PFSK-1 (cell line): Measurements from ENCODE around the gene FGFR4.

Experiments
- FOXP2 ChIP-seq: optimal IDR thresholded peaks from 2 replicates; pipeline ENCODE3; 2011; ENCODE audit warnings: borderline replicate concordance, control low read depth, inconsistent platforms; ENCODE audit not compliant: insufficient read depth; ENCODE audit errors: extremely low read length, extremely low read depth
- POLR2AphosphoS5 ChIP-seq: IDR thresholded peaks from 2 replicates; pipeline ENCODE4 v1.6.1; 2012; ENCODE audit warnings: low read depth, mild to moderate bottlenecking, control low read depth, low read length, moderate library complexity
- SIN3A ChIP-seq: IDR thresholded peaks from 2 replicates; pipeline ENCODE4 v1.6.1; 2012; ENCODE audit warnings: mild to moderate bottlenecking, low read length, moderate library complexity, borderline replicate concordance; ENCODE audit not compliant: insufficient read depth
- TAF1 ChIP-seq: IDR thresholded peaks from 2 replicates; pipeline ENCODE4 v1.6.1; 2012; ENCODE audit warnings: low read length, control low read depth, borderline replicate concordance; ENCODE audit not compliant: insufficient read depth
- TF ChIP-seq, protein P1 (sequence below), 2 experiments: IDR thresholded peaks; 2 replicates each; pipeline versions ENCODE4 v1.6.1 to v1.8.0; 2011 to 2012; ENCODE audit warnings: low read depth in 2 of 2, low read length in 2 of 2, control low read depth in 1 of 2, inconsistent platforms in 1 of 2, mild to moderate bottlenecking in 1 of 2, moderate library complexity in 1 of 2; ENCODE audit not compliant: insufficient read depth in 1 of 2

The FGFR4 gene

DNA sequence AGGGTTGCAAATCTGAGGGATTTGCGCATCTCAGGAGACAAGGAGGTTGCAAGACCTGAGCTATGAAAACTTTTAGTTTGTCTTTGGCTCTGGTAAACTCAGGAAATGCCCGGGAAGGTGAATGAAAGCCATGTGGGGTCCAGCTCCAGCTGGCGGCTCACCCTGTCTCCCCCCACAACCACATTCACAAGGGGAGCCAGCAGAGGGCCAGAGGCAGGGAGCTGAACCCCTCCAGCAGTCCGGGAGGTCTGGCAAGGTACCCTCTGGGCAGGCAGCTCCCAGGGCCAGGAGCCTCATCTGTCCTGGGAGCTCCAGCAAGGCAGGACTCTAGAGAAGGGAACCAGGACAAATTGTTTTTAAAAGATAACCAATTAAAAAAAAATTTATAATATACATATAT, 2.5 kb upstream of the FGFR4 start:
- TF ChIP-seq SIN3A (no peak), TAF1 (no peak), POLR2AphosphoS5 (no peak), FOXP2 (no peak)
- TF ChIP-seq, protein P1, sequence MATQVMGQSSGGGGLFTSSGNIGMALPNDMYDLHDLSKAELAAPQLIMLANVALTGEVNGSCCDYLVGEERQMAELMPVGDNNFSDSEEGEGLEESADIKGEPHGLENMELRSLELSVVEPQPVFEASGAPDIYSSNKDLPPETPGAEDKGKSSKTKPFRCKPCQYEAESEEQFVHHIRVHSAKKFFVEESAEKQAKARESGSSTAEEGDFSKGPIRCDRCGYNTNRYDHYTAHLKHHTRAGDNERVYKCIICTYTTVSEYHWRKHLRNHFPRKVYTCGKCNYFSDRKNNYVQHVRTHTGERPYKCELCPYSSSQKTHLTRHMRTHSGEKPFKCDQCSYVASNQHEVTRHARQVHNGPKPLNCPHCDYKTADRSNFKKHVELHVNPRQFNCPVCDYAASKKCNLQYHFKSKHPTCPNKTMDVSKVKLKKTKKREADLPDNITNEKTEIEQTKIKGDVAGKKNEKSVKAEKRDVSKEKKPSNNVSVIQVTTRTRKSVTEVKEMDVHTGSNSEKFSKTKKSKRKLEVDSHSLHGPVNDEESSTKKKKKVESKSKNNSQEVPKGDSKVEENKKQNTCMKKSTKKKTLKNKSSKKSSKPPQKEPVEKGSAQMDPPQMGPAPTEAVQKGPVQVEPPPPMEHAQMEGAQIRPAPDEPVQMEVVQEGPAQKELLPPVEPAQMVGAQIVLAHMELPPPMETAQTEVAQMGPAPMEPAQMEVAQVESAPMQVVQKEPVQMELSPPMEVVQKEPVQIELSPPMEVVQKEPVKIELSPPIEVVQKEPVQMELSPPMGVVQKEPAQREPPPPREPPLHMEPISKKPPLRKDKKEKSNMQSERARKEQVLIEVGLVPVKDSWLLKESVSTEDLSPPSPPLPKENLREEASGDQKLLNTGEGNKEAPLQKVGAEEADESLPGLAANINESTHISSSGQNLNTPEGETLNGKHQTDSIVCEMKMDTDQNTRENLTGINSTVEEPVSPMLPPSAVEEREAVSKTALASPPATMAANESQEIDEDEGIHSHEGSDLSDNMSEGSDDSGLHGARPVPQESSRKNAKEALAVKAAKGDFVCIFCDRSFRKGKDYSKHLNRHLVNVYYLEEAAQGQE (IDR thresholded peaks at IDR 0.05; ENCODE audit: insufficient read depth in 1 of 2, low read depth in 2 of 2, low read length in 2 of 2): no peak

DNA sequence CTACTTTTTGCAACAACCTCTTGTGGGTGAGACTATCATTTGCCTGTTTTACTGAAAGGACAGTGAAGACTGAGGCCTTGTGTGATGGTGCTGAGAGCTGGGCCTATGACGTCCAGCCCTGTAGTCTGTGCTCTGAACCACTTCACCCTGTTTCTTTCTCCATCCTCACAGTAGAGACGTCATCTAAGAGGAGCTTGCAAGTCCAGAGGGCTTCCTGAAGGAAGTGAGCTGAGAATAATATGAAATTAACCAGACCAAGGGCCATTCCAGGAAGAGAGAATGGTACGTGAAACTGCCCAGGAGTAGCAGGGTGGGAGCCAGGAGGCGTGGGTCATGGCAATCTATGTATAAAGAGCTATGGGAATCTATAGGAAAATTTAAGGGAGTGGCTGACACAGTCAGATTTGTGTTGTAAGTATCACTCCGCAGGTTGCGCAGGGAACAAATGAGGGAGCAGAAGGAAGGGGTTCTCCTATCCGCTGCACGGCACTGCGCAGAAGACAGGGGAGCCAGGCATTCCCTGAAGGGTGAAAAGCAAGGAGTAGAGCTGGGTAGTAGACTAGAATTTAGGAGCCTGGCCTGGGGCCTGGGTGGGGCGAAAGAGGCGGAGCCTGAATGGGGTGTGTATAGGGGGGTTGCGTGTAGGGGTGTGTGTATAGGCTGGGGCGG, 596 bp upstream of the FGFR4 start:
- no peak for TF ChIP-seq TAF1
- no peak for TF ChIP-seq FOXP2
- TF ChIP-seq POLR2AphosphoS5: no peak
- TF ChIP-seq, protein P1 (IDR thresholded peaks at IDR 0.05; ENCODE audit: insufficient read depth in 1 of 2, low read depth in 2 of 2, low read length in 2 of 2): no peak
- no peak for TF ChIP-seq SIN3A

DNA sequence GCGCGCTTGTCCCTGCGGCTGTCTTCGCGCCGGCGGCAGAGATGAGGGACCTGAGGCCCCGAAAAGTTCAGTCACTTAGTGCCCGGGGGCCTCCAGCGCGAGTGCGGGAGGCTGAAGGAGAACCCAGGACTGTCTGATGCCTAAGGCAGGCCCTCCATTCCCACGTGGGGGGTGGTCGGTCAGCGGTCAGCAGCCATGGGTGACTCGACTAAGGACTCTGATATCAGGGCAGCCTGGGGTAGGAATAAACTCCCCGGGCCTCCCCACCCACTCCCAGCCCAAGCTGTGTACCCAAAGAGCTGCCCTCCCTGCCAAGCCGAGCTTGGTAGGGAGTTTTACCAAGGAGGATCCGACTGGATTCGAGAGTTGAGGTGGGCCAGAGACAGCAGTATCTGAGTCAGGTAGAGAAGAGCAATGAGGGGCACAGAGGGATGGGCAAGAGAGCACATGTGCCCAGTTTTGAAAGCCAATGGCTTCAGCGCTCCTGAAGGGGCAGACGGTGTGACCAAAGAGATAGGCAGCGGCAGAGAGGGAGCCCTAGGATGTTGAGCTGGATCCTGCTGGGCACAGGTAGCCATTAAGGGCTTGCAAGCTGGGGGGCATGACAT, 787 bp downstream of the FGFR4 start:
- TF ChIP-seq, protein P1 (IDR thresholded peaks at IDR 0.05; ENCODE audit: insufficient read depth in 1 of 2, low read depth in 2 of 2, low read length in 2 of 2): no peak
- TF ChIP-seq SIN3A (no peak), FOXP2 (no peak), TAF1 (no peak), POLR2AphosphoS5 (no peak)

DNA sequence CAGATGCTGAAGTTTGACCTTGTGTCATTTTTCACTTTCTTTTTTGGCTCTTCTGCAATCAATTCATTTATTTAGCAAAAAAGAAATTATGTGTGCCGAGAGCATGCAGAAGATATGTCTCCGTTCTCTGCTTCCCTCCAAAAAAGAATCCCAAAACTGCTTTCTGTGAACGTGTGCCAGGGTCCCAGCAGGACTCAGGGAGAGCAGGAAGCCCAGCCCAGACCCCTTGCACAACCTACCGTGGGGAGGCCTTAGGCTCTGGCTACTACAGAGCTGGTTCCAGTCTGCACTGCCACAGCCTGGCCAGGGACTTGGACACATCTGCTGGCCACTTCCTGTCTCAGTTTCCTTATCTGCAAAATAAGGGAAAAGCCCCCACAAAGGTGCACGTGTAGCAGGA, 2.4 kb downstream of the FGFR4 start:
- TF ChIP-seq SIN3A (no peak), FOXP2 (no peak), POLR2AphosphoS5 (no peak), TAF1 (no peak)
- TF ChIP-seq, protein P1 (IDR thresholded peaks at IDR 0.05; ENCODE audit: insufficient read depth in 1 of 2, low read depth in 2 of 2, low read length in 2 of 2): no peak

DNA sequence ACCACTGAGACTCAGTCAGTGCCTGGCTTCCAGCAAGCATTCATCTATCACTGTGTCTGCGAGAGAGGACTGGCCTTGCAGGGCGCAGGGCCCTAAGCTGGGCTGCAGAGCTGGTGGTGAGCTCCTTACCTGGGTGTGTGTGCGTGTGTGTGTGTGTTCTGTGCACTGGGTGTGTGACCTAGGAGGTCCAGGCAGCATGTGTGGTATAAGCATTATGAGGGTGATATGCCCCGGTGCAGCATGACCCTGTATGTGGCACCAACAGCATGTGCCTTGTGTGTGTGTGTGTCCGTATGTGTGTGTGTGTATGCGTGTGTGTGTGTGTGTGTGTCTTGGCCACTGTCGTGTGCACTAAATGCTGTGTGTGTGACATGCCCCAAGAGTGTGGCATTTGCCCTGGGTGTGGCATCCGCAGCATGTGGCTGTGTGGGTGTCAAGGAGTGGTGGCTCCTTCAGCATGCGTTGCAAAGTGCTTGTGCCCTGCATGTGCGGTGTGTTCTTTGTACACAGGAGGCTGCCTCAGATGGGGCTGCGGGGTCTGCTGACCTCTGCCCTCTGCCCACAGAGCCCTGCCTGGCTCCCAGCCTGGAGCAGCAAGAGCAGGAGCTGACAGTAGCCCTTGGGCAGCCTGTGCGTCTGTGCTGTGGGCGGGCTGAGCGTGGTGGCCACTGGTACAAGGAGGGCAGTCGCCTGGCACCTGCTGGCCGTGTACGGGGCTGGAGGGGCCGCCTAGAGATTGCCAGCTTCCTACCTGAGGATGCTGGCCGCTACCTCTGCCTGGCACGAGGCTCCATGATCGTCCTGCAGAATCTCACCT, 3.3 kb downstream of the FGFR4 start:
- TF ChIP-seq FOXP2 (no peak), TAF1 (no peak), POLR2AphosphoS5 (no peak), SIN3A (no peak)
- TF ChIP-seq, protein P1 (IDR thresholded peaks at IDR 0.05; ENCODE audit: insufficient read depth in 1 of 2, low read depth in 2 of 2, low read length in 2 of 2): no peak
